SK-N-DZ (cell line): Measurements from ENCODE around the gene SELPLG.
"Not testable (repeated sequence)": the region's sequence is repeated elsewhere in the genome, so short reads cannot be mapped to it uniquely, and the experiment has no call there.

Source experiments
- DNase-seq: peaks from one replicate; pipeline ENCODE4 v3.0.0-alpha.2; 2015; ENCODE audit warnings: low spot score

The SELPLG gene

DNA sequence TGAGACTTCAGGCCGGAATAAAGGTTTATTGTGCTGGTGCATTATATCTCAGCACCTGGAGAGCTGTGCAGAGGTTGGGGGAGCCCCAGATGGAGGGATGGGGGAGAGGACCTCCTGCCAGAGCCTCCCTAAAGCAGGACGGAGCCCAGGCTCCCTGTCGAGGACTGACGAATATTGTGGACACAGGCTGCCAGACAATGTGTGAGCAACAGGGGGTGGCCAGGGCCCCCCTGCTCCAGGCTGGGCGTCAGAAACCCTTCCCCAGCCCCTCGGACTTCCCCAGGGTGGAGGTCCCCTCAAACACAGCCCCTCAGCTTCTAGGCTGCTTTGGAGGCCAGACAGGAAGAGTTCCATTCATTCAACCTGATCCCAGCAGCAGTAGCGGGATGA is 43.9 kb downstream of the SELPLG start:
- DNase-seq = no peak

DNA sequence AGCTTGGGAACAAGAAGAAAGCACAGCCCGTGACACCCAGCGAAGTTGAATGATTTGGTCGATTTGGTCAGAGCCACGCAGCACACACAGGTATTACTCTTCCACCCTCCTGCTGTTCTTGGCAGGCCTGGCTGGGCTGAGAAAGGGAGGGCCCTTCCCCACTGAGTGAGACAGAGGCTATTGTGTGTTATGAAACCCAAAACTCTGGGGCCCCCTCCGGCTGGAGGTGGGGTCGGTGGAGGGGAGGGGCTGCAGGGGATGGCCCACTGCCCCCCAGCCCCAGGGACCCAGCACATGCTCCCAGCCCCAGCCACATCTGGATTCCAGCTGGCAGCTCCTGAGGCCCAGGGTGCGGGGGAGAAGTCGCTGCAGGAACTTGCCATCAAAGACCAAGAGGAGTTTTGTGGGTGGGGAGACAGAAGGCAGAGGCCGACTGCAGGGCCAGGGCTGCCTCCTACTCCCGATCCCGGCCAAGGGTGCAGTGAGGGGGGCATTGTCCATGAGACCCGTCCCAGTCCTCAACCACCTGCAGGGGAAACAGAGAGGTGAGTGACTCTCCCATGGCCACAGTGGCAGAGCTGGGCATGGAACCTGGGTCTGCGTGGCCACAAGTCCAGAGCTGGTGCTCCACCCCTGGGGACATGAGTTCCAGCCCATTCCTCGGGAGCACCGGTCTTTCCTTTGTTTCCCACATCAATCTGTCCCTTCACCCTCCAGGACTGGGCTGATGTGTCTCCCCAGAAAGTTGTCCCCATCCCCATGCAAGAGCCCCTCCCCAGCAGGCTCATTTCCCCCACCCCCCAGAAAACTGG is 44.5 kb downstream of the SELPLG start:
- DNase-seq = no peak

DNA sequence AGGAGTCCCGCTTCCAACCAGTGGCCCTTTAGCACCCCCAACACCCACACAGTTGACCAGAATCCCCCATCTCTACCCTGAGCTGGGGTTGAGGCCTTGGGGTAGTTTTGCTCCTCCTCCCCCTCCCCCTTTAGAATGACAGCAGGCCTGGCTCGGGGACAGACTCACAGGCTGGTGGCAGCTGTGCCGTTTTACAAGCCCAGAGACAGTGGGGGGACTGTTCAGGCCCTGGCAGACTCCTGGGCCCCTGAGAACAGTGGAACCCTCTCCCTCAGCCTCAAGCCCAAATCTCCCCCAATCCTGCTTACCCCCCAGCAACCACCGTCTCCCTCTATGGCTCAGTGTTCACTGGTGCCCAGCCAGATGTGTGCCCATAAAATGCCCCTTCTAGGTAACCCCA is 45.9 kb downstream of the SELPLG start:
- no peak for DNase-seq

DNA sequence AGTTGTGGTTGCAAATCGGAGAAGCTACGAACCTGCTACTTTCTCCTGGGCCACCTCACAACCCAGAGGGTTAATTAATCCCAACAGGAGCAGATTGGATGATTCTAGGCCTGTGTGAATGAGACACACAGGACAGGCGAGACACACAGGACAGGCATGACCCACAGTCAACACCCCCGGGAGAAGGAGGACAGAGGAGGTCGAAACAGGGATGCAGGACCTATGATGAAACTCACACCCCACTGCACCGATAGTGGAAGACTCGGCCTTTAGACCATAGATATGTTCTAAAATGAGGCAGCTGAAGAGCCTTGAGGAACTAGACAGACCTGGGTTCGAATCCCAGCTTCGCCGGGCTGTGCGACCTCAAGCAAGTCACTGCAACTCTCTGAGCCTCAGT is 47.4 kb downstream of the SELPLG start:
- DNase-seq = no peak

DNA sequence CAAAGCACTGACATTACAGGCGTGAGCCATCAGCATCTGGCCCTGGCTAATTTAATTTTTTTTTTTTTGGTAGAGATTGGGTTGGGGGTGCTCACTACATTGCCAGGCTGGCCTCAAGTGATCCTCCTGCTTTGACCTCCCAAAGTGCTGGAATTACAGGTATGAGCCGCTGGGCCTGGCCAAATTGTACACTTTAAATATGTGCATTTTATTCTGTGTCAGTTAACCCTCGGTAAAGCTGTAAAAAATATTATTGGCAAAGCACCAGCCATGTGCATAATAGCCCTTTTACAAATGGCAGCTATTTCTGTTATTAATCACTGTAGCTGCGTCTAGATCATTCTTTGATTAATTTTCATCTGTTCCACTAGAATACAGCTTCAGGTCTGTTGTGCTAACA is 47.8 kb downstream of the SELPLG start:
- no peak for DNase-seq

DNA sequence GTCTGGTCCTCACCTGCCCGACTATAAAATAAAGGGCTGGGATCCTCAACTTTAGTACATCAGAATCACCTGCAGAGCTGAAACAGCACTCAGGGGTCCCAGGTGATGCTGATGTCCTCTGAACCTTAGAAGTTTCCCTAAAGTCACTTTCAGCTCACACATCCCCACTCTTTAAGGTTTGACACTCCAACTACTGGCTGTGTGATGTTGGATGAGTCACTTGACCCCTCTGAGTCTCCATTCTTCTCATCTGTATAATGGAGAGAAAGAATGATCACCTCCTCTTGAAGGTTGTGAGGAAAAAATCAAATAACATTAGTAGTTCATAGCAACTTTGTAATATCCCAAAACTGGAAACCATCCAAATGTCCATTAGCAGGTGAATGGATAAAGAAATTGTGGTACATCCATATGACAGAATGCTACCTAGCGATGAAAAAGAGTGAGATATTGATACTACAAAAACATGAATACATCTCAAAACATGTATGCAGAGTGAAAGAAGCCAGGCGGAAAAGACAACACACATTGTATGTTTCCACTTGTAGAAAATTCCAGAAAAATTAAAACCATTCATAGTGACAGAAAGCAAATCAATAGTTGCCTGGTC is 49.1 kb downstream of the SELPLG start:
- no peak for DNase-seq

DNA sequence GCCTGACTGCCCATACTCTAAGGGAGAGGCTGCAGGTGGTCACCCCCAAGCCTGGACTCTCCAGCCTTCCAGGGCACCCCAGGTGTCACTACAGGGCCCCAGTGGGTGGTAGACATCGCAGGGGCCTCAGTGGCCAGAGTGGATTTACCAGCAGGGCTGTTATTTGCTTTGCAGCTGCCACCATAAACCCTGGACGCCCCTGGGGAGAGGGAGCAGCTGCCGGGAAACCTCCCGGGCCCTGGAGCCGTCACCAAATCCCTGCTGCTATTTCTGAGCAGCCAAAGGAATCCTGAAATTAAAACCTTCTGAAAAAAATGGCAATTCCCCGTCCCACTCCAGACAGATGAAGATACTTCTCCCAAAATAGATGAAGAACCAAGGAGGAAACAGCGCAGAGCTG is 49.7 kb downstream of the SELPLG start:
- no peak for DNase-seq

DNA sequence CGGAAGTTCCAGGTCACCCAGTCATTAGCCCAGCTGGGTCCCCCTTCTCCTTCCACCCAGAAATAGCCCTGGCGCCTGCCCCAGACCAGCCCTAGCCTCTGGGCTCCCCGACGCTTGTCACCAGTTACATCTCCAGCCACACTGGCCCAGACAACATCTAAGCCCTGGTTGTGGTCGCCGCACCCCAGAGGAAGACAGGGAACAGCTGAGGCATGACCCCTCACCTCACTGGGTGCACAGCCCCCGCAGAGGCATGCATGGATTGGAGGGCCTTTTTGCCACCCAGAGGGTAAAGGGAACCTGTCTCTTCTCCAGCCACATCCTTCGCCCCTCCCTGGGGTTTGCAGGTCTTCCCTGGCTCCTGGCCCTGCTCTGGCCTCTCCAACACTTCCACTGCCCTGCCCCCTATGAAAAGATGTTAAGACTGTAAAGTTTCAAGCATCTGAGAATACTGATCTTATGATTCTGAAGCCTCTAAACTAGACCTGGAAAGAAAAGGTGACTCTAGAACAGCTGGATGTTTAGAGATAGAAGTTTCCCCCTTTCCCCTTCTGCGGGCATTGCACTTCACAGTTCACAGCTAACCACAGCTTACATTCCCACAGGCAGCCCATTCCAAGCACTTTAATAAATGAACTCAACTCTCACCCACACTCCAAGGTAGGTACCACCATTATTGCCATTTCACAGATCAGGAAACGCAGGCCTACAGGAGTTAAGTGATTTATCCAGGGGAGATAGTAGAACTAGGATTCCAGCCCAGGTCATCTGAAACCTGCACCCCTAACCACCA is 50.5 kb downstream of the SELPLG start:
- DNase-seq = no peak

DNA sequence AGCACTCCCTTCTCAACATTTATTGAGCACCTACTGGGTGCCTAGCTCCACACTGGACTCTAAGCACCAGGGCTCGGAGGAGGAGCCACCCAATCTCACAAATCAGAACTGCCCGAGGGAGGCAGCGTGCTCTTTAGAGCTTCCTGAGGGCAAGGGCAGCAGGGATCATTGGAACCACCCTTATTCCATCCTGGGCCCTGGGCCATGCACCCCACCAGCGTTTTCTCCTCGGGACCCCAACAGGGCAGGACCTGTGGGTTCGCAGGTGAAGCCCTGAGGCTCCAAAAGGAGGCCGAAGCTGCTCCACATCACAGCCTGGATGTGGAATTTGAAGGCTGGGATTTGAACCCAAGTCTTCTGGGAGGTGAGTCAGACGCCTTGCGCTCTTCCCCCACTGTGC is 51.2 kb downstream of the SELPLG start:
- DNase-seq = no peak

DNA sequence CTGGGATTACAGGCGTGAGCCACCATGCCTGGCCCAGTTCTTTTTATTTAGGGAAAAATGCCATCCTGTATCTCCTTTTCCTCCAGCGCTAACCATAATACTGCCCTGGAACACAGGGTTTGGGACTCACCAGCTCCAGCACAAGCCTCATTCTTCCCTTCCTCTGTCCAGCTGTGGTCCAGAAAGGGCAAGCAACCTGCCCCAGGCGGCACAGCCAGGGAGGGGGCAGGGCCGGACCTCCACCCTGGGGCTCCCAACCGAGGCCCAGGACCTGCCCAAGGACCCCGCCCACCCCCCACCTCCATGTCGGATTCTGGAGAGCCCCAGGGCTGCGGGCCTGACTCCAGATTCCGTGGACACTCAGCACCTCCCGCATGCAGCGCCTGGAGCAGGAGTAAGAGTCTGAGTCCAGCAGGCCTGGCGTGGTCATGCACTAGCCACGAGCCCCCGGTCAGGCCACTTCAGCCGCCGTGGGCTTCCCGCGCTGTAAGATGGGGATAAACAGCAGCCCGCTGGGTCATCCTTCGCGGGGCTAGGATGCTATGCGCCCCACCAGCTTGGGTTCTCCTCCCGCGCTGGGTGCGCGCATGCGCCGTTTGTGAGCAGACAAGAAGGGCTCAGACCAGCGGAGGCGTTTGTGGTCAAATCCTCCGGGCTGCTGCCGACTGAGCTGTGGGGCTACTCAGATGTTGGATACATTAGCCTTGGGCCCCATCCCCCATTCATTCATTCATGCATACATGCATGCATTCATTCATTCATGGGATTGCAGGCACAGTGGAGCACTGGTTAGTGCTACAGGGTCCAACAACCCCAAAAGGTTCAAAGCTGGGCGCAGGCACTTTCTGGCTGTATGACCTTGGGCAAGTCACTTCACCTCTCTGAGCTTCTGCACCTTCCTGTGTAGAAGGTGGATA is 52.1 kb downstream of the SELPLG start:
- DNase-seq = no peak

DNA sequence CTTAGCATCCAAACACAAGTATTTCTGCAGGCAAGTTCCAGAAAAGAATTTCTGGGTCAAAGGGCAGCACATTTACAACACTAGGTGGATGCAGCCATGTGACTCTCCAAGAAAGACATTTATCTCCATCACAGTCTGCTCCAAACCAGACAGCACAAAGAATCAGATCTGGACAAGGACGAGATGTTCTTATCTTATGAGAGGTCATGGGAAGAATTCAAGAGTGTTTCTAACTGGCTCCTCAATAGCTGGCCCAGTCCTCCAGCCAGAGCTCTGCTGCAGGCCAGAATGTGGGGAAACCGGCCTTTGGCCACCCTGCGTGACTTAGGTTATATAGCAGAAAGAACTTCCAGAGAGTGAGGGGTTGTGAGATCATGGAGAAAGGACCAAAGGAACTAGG is 53.2 kb downstream of the SELPLG start:
- DNase-seq = peak; percentile 54

DNA sequence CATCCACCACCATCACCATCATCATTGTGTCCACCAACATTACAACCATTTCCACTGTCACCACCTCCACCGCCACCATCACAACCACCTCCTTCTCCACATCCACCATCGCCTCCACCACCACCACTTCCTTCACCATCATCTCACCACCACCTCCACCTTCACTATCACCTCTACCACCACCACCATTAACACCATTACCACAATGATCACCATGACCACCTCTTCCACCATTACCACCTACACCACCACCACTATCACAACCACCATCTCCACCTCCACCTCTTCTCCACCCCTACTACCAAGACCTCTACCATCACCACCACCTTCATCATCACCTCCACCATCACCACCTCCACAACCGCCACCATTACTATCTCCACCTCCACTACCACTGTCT is 54.9 kb downstream of the SELPLG start:
- DNase-seq = no peak

DNA sequence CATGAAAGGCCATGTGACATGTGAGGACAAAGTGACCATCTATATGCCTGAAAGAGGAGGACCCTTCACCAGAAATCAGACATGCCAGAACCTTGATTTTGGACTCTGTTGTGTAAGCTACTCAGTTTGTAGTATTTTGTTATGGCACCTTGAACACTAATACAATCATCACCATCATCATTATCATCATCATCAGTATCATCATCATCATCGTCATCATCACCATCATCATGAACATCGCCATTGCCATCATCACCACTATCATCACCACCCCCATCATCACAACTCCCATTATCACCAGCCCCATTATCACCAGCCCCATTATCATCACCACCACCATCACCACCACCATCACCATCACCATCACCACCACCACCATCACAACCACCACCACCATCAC is 55.4 kb downstream of the SELPLG start:
- no peak for DNase-seq

DNA sequence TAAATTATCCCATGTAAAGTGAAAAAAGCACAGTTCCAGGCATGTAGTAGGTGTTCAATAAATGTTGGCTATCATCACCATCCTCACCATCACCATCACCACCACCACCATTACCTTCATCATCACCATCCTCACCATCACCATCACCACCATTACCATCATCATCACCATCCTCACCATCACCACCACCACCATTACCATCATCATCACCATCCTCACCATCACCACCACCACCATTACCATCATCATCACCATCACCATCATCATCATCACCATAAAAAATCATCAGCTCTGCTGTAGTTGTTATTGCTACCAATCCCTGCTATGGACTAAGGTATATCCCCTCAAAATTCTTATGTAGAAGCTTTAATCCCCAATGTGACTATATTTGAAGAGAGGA is 56.2 kb downstream of the SELPLG start:
- DNase-seq = no peak

DNA sequence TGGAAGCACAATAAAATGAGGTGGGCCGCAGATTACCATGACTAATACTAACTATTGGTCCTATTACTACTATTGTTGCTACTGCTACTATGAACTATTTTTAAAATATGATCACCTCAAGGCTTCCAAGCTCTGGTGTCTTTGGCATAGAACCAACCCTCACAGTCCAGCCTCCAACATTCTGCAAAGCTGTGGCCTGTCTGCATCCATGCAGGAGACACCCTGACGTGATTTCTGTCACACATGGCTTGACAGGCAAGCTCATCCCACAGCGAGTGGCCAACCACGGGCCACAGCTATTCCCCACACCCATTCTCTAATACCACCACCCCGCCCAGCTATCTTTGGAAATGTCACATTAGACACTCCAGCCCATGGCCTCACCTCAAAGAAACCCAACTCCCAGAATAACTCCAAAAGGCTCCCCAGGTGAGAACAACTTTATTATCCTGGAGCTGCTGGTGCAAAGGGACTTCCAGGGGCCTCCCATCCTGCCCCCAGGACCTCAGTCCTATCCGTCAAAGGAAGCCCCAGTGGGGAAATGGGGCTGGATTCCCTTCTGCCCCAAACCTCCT is 56.9 kb downstream of the SELPLG start:
- DNase-seq = no peak

DNA sequence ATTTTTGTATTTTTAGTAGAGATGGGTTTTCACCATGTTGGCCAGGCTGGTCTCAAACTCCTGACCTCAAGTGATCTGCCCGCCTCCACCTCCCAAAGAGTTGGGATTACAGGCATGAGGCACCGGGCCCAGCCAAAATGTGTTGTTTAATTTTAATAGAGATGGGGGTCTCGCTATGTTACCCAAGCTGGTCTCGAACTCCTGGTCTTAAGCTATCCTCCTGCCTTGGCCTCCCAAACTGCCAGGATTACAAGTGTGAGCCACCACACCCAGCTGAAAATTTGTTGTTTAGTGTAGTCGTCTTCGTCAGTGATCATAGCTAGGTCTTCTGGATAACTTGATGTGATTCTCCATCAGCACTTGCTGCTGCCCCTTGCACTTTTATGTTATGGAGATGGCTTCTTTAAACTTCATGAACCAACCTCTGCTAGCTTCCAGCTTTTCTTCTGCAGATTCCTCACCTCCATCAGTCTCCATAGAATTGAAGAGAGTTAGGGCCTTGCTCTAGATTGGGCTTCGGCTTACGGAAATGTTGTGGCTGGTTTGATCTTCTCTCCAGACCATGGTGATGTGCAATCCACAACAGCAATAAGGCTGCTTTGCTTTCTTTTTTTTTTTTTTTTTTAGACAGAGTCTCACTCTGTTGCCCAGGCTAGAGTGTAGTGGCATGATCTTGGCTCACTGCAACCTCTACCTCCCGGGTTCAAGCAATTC is 58.3 kb downstream of the SELPLG start:
- no peak for DNase-seq

DNA sequence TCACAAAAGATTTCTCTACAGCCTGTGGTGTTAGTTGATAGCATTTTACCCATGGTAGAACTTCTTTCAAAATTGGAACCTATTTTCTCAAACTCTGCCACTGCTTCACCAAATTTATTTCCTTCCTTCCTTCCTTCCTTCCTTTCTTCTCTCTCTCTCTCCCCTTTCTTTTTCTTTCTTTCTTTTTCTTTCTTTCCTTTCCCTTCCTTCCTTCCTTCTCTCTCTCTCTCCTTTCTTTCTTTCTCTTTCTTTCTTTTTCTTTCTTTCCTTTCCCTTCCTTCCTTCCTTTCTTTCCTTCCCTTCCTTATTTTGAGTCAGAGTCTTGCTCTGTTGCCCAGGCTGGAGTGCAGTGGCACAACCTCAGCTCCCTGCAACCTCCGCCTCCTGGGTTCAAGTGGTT is 59.4 kb downstream of the SELPLG start:
- DNase-seq = not testable (repeated sequence)

DNA sequence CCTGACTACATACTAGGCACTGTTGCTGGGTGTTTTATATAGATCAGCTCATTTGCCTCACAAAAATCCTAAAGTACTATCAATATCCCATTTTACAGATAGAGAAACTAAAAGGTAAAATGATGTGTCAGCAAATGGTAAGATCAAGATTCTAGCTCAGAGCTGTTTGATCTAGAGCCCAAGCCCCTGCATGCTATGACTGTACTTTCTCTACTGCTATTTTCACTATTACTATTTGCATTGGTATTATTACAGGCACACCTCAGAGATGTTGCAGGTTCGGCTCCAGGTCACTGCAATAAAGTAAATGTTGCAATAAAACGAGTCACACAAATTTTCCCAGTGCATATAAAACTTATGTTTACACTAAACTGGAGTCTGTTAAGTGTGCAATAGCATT is 60.4 kb downstream of the SELPLG start:
- no peak for DNase-seq

DNA sequence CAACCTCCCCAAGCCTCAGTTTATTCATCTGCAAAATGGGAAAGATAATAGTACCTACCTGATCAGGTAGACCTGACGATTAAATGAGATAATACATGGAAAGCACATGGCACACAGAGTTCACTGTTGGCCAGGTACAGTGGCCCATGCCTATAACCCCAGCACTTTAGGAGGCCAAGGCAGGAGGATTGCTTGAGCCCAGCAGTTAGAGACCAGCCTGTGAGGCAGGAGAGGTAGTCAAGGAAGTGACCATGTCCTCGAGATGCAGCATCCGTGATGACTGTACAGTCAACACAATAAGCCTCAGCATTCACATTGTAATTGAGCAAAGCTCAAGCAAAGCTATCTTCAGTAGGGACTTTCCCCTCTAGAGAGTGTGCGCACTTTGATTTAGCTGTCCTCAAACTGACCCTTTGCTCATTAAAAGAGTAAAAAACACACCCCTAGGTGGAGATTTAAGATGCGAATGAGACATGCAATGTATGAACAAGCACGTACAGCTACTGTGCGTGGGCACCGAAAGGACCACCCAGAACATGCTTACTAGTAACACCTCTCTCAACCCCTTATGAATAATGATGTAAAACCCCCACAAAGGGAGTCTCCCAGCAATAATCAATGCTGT is 61.4 kb downstream of the SELPLG start:
- no peak for DNase-seq
